ENCODE measurements around the gene FAIM2. TPM values are rescaled to one million over a fixed set of nuclear protein-coding genes. Genes with fewer than 3 reads are reported as not detected.
"Not testable (repeated sequence)": the region's sequence is repeated elsewhere in the genome, so short reads cannot be mapped to it uniquely, and the experiment has no call there.

Gene FAIM2
- total RNA-seq, 1 donor from 2014 or later, result 1.6 TPM

DNA sequence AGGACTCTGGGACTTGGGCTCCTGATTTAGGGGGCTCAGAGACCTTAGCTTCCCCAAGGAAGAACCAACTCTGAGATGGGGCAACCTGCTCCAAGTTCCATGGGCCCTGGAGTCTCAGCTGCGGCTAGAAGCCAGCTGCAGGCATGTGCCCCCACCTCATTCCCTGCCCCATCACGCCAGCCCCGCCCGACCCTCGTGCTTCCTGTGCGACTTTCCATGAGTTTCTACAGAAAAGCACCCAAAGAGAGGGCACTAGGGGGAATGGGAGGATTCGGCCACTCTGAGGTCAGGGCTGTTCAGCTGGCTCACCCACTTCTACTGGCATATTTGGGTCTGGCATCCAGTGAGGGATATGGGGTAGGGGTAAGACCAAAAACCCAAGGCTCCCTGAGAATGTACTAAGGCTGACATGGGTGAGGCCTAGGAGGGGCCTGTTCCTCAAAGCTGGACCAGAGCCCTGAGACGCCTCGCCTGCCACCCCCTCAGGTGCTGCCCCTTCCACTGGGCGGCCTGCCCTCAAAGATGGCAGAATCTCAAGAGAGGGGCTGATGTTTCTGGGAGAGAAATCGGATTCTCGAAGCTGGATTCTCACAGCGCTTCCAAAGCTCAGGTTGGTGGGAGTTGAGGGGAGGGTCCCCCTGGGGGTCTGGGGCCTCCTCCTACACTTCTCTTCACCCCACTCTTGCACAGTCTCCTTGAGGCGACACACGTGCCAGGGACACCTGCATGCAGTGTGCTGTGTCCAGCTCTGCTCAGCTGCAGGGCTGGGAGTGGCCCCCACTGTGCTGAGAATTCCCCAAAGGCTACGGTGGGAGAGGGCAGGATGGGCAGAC, 22.1 kb downstream of the FAIM2 start:
- no peak overlapping the region for H3K4me3 ChIP-seq (ENCODE audit: low read length in 3 of 3)
- H3K4me1 ChIP-seq (ENCODE audit: control insufficient read depth in 3 of 3, insufficient read depth in 3 of 3, low read length in 3 of 3), result no peaks in the 10 kb centered on the region
- H3K9ac ChIP-seq (ENCODE audit: low read depth in 1 of 3, low read length in 3 of 3), result no peak overlapping the region
- no peaks in the 10 kb centered on the region for H3K36me3 ChIP-seq (ENCODE audit: control insufficient read depth in 3 of 3, insufficient read depth in 3 of 3, low read length in 3 of 3)
- no peak overlapping the region for H3K27ac ChIP-seq (ENCODE audit: low read depth, low read length)
- peaks cover 0 to 15% (median 4%) of the 10 kb centered on the region in 3 donors for H3K27me3 ChIP-seq (ENCODE audit: control insufficient read depth in 3 of 3, insufficient read depth in 3 of 3, low read length in 3 of 3)
- no peaks in the 10 kb centered on the region for H3K9me3 ChIP-seq (ENCODE audit: control insufficient read depth in 3 of 3, low read length in 3 of 3)

- Histone ChIP-seq H3K9me3 (ENCODE audit: control insufficient read depth in 3 of 3, low read length in 3 of 3) (no peaks in the 10 kb centered on the region), H3K4me3 (ENCODE audit: low read length in 3 of 3) (no peak overlapping the region), H3K9ac (ENCODE audit: low read depth in 1 of 3, low read length in 3 of 3) (no peak overlapping the region), H3K27me3 (ENCODE audit: control insufficient read depth in 3 of 3, insufficient read depth in 3 of 3, low read length in 3 of 3) (peaks cover 0 to 11% (median under 1%) of the 10 kb centered on the region in 3 donors), H3K36me3 (ENCODE audit: control insufficient read depth in 3 of 3, insufficient read depth in 3 of 3, low read length in 3 of 3) (no peaks in the 10 kb centered on the region), H3K4me1 (ENCODE audit: control insufficient read depth in 3 of 3, insufficient read depth in 3 of 3, low read length in 3 of 3) (no peaks in the 10 kb centered on the region), H3K27ac (ENCODE audit: low read depth, low read length) (no peak overlapping the region)
Measured at GRCh38 chr12:49880756-49881414, 22.8 kb downstream of the FAIM2 start.

GRCh38 chr12:49879065-49879464, 24.6 kb downstream of the FAIM2 start:
- not testable (repeated sequence) for H3K4me3 ChIP-seq (ENCODE audit: low read length in 3 of 3); H3K27ac ChIP-seq (ENCODE audit: low read depth, low read length); H3K4me1 ChIP-seq (ENCODE audit: control insufficient read depth in 3 of 3, insufficient read depth in 3 of 3, low read length in 3 of 3); H3K9ac ChIP-seq (ENCODE audit: low read depth in 1 of 3, low read length in 3 of 3); H3K9me3 ChIP-seq (ENCODE audit: control insufficient read depth in 3 of 3, low read length in 3 of 3); H3K36me3 ChIP-seq (ENCODE audit: control insufficient read depth in 3 of 3, insufficient read depth in 3 of 3, low read length in 3 of 3); H3K27me3 ChIP-seq (ENCODE audit: control insufficient read depth in 3 of 3, insufficient read depth in 3 of 3, low read length in 3 of 3)

- Histone ChIP-seq H3K9ac (ENCODE audit: low read depth in 1 of 3, low read length in 3 of 3) (no peak overlapping the region), H3K27me3 (ENCODE audit: control insufficient read depth in 3 of 3, insufficient read depth in 3 of 3, low read length in 3 of 3) (peaks cover 0 to 3% (median 0%) of the 10 kb centered on the region in 3 donors), H3K9me3 (ENCODE audit: control insufficient read depth in 3 of 3, low read length in 3 of 3) (no peaks in the 10 kb centered on the region), H3K27ac (ENCODE audit: low read depth, low read length) (no peak overlapping the region), H3K4me1 (ENCODE audit: control insufficient read depth in 3 of 3, insufficient read depth in 3 of 3, low read length in 3 of 3) (peaks cover 0 to 7% (median 2%) of the 10 kb centered on the region in 3 donors), H3K4me3 (ENCODE audit: low read length in 3 of 3) (no peak overlapping the region), H3K36me3 (ENCODE audit: control insufficient read depth in 3 of 3, insufficient read depth in 3 of 3, low read length in 3 of 3) (no peaks in the 10 kb centered on the region)
Measured at GRCh38 chr12:49878021-49878420, 25.7 kb downstream of the FAIM2 start.

- Histone ChIP-seq H3K36me3 (ENCODE audit: control insufficient read depth in 3 of 3, insufficient read depth in 3 of 3, low read length in 3 of 3) (no peaks in the 10 kb centered on the region), H3K9me3 (ENCODE audit: control insufficient read depth in 3 of 3, low read length in 3 of 3) (no peaks in the 10 kb centered on the region), H3K9ac (ENCODE audit: low read depth in 1 of 3, low read length in 3 of 3) (no peak overlapping the region)
Measured at GRCh38 chr12:49877066-49877465, 26.6 kb downstream of the FAIM2 start.

GRCh38 chr12:49876070-49876469, 27.6 kb downstream of the FAIM2 start:
- H3K27ac ChIP-seq (ENCODE audit: low read depth, low read length), result no peak overlapping the region
- no peaks in the 10 kb centered on the region for H3K36me3 ChIP-seq (ENCODE audit: control insufficient read depth in 3 of 3, insufficient read depth in 3 of 3, low read length in 3 of 3)
- H3K4me3 ChIP-seq (ENCODE audit: low read length in 3 of 3), result no peak overlapping the region

More at GRCh38 chr12:49877066-49877465, 26.6 kb downstream of the FAIM2 start:
- H3K4me3 ChIP-seq (ENCODE audit: low read length in 3 of 3), result no peak overlapping the region
- H3K27ac ChIP-seq (ENCODE audit: low read depth, low read length), result no peak overlapping the region
- H3K4me1 ChIP-seq (ENCODE audit: control insufficient read depth in 3 of 3, insufficient read depth in 3 of 3, low read length in 3 of 3), result peaks cover 0 to 11% (median 7%) of the 10 kb centered on the region in 3 donors
- H3K27me3 ChIP-seq (ENCODE audit: control insufficient read depth in 3 of 3, insufficient read depth in 3 of 3, low read length in 3 of 3), result no peaks in the 10 kb centered on the region

GRCh38 chr12:49875115-49875720, 28.5 kb downstream of the FAIM2 start:
- Histone ChIP-seq H3K9me3 (ENCODE audit: control insufficient read depth in 3 of 3, low read length in 3 of 3) (no peaks in the 10 kb centered on the region), H3K27me3 (ENCODE audit: control insufficient read depth in 3 of 3, insufficient read depth in 3 of 3, low read length in 3 of 3) (no peaks in the 10 kb centered on the region), H3K36me3 (ENCODE audit: control insufficient read depth in 3 of 3, insufficient read depth in 3 of 3, low read length in 3 of 3) (no peaks in the 10 kb centered on the region), H3K27ac (ENCODE audit: low read depth, low read length) (no peak overlapping the region), H3K4me3 (ENCODE audit: low read length in 3 of 3) (no peak overlapping the region), H3K9ac (ENCODE audit: low read depth in 1 of 3, low read length in 3 of 3) (no peak overlapping the region), H3K4me1 (ENCODE audit: control insufficient read depth in 3 of 3, insufficient read depth in 3 of 3, low read length in 3 of 3) (peaks cover 0 to 11% (median 7%) of the 10 kb centered on the region in 3 donors)

More at GRCh38 chr12:49876070-49876469, 27.6 kb downstream of the FAIM2 start:
- Histone ChIP-seq H3K9ac (ENCODE audit: low read depth in 1 of 3, low read length in 3 of 3) (no peak overlapping the region), H3K9me3 (ENCODE audit: control insufficient read depth in 3 of 3, low read length in 3 of 3) (no peaks in the 10 kb centered on the region), H3K27me3 (ENCODE audit: control insufficient read depth in 3 of 3, insufficient read depth in 3 of 3, low read length in 3 of 3) (no peaks in the 10 kb centered on the region), H3K4me1 (ENCODE audit: control insufficient read depth in 3 of 3, insufficient read depth in 3 of 3, low read length in 3 of 3) (peaks cover 0 to 11% (median 7%) of the 10 kb centered on the region in 3 donors)

DNA sequence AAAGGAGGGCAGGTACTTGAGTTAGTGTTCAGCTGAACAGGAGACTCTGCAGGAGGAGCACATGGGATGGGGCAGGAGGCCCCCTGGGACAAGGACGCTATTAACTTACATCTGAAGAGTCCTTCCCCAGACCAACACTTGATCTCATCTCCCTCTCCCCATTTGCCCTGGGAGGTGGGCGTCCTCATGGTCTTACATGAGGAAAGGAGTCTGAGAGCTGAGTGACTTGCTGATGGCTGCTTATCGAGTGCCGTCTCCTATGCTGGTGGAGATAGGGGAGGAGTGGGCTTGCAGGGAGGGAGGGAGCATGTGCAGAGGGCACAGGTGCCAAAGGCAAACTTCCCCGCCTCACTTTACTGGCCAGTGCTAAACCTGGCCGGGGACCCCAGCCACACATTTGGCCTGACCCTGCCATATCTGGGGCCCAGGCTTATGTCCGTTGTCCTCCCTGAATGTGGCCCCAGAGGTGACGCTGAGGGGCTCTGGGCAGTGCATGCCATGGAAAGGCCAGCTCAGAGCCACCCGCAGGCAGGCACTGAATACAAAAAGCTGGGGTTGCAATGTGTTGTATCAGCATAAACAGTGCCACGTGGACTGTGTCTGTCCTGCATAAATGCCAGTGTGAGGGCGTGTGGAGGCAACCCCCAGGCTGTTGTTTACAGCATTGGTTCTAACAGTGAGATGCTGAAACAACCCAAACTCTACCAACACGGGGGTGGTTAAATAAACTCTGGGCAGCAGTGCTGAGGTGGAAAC, 29.4 kb downstream of the FAIM2 start:
- Histone ChIP-seq H3K27me3 (ENCODE audit: control insufficient read depth in 3 of 3, insufficient read depth in 3 of 3, low read length in 3 of 3) (no peaks in the 10 kb centered on the region), H3K9me3 (ENCODE audit: control insufficient read depth in 3 of 3, low read length in 3 of 3) (no peaks in the 10 kb centered on the region)

DNA sequence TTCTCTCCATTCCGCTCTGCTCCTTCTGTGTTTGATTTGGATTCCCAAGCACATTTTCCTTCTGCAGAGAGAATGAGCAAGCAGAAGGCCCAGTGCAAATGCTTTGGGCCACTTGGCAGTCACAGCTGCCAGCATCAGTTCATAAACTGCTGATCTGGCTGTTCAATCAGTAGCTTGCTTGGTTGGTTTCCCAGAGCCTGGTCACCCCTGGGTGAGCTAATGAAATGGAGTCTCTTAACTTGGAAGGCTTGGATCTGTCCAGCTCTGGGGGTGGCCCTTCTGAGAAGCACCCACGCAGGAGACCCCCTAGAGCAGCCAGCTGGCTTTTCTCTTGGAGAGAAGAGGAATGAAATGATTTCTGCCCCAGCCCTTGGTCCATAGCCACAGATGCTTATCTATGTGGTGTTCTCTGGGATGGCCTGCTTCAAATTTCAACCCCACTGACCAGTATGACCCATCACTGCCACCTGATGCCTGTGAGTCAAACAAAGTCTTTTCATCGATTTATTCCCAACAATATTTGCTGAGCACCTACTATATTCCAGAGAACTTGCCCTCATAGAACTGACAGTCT, 30.3 kb downstream of the FAIM2 start:
- no peak overlapping the region for H3K9ac ChIP-seq (ENCODE audit: low read depth in 1 of 3, low read length in 3 of 3)
- H3K4me1 ChIP-seq (ENCODE audit: control insufficient read depth in 3 of 3, insufficient read depth in 3 of 3, low read length in 3 of 3), result peaks cover 15 to 27% (median 22%) of the 10 kb centered on the region in 3 donors
- H3K27ac ChIP-seq (ENCODE audit: low read depth, low read length), result no peak overlapping the region

More for the DNA sequence above, 29.4 kb downstream of the FAIM2 start:
- no peak overlapping the region for H3K4me3 ChIP-seq (ENCODE audit: low read length in 3 of 3)
- H3K4me1 ChIP-seq (ENCODE audit: control insufficient read depth in 3 of 3, insufficient read depth in 3 of 3, low read length in 3 of 3), result peaks cover 6 to 19% (median 14%) of the 10 kb centered on the region in 3 donors
- no peak overlapping the region for H3K27ac ChIP-seq (ENCODE audit: low read depth, low read length)
- H3K36me3 ChIP-seq (ENCODE audit: control insufficient read depth in 3 of 3, insufficient read depth in 3 of 3, low read length in 3 of 3), result no peaks in the 10 kb centered on the region
- no peak overlapping the region for H3K9ac ChIP-seq (ENCODE audit: low read depth in 1 of 3, low read length in 3 of 3)

More for the DNA sequence above, 30.3 kb downstream of the FAIM2 start:
- Histone ChIP-seq H3K4me3 (ENCODE audit: low read length in 3 of 3) (no peak overlapping the region), H3K9me3 (ENCODE audit: control insufficient read depth in 3 of 3, low read length in 3 of 3) (no peaks in the 10 kb centered on the region), H3K36me3 (ENCODE audit: control insufficient read depth in 3 of 3, insufficient read depth in 3 of 3, low read length in 3 of 3) (no peaks in the 10 kb centered on the region), H3K27me3 (ENCODE audit: control insufficient read depth in 3 of 3, insufficient read depth in 3 of 3, low read length in 3 of 3) (no peaks in the 10 kb centered on the region)

All from skeletal muscle tissue (tissue), 4 donors.